ENCODE data around the gene NMRAL1.

The NMRAL1 gene

DNA sequence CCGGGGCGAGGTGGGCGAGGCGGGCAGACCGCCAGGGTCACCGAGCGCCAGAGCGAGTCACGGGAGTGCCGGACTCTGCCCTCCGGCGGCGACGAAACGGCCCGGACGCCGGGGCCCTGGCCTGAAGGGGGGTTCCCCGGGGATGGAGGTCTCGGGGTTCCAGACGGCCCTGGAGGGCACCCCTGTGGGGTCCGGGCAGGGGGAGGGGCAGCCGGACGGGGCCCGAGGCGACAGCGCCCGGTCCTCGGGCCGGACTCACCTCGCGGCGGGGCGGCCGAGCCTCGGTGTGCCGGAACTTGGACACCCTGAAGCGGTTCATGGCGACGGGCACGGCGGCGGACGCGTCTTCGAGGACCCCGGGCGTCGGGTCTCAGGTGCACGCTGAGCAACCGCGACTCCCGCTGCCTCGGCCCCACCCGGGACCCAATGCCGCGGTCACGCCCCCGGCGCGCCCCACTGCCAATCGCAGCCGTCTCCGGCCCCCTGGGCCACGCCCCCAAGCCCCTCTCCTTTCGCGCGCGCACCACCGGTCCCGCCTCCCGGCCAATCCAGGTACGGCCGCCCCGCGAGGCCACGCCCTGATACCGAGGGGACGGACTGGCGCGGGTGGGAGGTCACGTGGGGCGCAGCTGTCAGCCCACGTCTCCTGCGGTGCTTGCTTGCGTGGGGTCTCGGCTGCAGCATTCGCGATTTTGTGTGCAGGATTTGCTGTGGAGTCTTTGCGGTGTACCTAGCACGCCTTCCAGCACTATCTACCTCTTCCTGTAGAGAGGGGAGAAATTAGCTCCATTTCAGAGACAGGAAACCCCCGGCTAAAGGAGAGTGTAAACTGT lies 58.0 kb downstream of the NMRAL1 start, which contains the start of gene CORO7 (continued):
- TF ChIP-seq, protein P1, sequence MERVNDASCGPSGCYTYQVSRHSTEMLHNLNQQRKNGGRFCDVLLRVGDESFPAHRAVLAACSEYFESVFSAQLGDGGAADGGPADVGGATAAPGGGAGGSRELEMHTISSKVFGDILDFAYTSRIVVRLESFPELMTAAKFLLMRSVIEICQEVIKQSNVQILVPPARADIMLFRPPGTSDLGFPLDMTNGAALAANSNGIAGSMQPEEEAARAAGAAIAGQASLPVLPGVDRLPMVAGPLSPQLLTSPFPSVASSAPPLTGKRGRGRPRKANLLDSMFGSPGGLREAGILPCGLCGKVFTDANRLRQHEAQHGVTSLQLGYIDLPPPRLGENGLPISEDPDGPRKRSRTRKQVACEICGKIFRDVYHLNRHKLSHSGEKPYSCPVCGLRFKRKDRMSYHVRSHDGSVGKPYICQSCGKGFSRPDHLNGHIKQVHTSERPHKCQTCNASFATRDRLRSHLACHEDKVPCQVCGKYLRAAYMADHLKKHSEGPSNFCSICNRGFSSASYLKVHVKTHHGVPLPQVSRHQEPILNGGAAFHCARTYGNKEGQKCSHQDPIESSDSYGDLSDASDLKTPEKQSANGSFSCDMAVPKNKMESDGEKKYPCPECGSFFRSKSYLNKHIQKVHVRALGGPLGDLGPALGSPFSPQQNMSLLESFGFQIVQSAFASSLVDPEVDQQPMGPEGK (tag by site-specific recombination; IDR thresholded peaks at IDR 0.05) = peak; percentile 69
- no peak for TF ChIP-seq ZNF626 (tag by site-specific recombination; IDR thresholded peaks at IDR 0.05)
- no peak for TF ChIP-seq ZNF664 (tag by site-specific recombination; IDR thresholded peaks at IDR 0.05)
- peak; percentile 92 for TF ChIP-seq GLIS2 (tag by site-specific recombination; IDR thresholded peaks at IDR 0.05)
- TF ChIP-seq ZIC2 (tag by site-specific recombination; IDR thresholded peaks at IDR 0.05) = peak; percentile 89
- peak; percentile 91 for TF ChIP-seq SP3 (tag by site-specific recombination; IDR thresholded peaks at IDR 0.05)
- no peak for TF ChIP-seq OVOL3 (tag by site-specific recombination; IDR thresholded peaks at IDR 0.05)
- TF ChIP-seq, protein P2, sequence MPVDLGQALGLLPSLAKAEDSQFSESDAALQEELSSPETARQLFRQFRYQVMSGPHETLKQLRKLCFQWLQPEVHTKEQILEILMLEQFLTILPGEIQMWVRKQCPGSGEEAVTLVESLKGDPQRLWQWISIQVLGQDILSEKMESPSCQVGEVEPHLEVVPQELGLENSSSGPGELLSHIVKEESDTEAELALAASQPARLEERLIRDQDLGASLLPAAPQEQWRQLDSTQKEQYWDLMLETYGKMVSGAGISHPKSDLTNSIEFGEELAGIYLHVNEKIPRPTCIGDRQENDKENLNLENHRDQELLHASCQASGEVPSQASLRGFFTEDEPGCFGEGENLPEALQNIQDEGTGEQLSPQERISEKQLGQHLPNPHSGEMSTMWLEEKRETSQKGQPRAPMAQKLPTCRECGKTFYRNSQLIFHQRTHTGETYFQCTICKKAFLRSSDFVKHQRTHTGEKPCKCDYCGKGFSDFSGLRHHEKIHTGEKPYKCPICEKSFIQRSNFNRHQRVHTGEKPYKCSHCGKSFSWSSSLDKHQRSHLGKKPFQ (tag by site-specific recombination; IDR thresholded peaks at IDR 0.05) = peak; percentile 88; the same call in 1 of the 2 replicates
- TF ChIP-seq KLF16 (tag by site-specific recombination; IDR thresholded peaks at IDR 0.05) = peak; percentile 70; the same call in 1 of the 2 replicates
- no peak for TF ChIP-seq PRDM1 (tag by site-specific recombination; IDR thresholded peaks at IDR 0.05)
- TF ChIP-seq KLF10 (tag by site-specific recombination; IDR thresholded peaks at IDR 0.05) = peak; percentile 73
- TF ChIP-seq, protein P3, sequence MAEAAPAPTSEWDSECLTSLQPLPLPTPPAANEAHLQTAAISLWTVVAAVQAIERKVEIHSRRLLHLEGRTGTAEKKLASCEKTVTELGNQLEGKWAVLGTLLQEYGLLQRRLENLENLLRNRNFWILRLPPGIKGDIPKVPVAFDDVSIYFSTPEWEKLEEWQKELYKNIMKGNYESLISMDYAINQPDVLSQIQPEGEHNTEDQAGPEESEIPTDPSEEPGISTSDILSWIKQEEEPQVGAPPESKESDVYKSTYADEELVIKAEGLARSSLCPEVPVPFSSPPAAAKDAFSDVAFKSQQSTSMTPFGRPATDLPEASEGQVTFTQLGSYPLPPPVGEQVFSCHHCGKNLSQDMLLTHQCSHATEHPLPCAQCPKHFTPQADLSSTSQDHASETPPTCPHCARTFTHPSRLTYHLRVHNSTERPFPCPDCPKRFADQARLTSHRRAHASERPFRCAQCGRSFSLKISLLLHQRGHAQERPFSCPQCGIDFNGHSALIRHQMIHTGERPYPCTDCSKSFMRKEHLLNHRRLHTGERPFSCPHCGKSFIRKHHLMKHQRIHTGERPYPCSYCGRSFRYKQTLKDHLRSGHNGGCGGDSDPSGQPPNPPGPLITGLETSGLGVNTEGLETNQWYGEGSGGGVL (tag by site-specific recombination; IDR thresholded peaks at IDR 0.05) = 0 out of 2 replicates have a peak, but pooled peaks have one; percentile 3
- peak; percentile 95 for TF ChIP-seq ZFHX2 (tag by site-specific recombination; conservative IDR thresholded peaks at IDR 0.05)
- TF ChIP-seq ZNF785 (tag by site-specific recombination; IDR thresholded peaks at IDR 0.05) = 0 out of 2 replicates have a peak, but pooled peaks have one; percentile 31
- TF ChIP-seq, protein P4, sequence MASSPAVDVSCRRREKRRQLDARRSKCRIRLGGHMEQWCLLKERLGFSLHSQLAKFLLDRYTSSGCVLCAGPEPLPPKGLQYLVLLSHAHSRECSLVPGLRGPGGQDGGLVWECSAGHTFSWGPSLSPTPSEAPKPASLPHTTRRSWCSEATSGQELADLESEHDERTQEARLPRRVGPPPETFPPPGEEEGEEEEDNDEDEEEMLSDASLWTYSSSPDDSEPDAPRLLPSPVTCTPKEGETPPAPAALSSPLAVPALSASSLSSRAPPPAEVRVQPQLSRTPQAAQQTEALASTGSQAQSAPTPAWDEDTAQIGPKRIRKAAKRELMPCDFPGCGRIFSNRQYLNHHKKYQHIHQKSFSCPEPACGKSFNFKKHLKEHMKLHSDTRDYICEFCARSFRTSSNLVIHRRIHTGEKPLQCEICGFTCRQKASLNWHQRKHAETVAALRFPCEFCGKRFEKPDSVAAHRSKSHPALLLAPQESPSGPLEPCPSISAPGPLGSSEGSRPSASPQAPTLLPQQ (tag by site-specific recombination; IDR thresholded peaks at IDR 0.05) = peak; percentile 91
- TF ChIP-seq, protein P5, sequence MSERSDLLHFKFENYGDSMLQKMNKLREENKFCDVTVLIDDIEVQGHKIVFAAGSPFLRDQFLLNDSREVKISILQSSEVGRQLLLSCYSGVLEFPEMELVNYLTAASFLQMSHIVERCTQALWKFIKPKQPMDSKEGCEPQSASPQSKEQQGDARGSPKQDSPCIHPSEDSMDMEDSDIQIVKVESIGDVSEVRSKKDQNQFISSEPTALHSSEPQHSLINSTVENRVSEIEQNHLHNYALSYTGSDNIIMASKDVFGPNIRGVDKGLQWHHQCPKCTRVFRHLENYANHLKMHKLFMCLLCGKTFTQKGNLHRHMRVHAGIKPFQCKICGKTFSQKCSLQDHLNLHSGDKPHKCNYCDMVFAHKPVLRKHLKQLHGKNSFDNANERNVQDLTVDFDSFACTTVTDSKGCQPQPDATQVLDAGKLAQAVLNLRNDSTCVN (tag by site-specific recombination; optimal IDR thresholded peaks at IDR 0.05) = peak; percentile 96
- TF ChIP-seq, protein P6, sequence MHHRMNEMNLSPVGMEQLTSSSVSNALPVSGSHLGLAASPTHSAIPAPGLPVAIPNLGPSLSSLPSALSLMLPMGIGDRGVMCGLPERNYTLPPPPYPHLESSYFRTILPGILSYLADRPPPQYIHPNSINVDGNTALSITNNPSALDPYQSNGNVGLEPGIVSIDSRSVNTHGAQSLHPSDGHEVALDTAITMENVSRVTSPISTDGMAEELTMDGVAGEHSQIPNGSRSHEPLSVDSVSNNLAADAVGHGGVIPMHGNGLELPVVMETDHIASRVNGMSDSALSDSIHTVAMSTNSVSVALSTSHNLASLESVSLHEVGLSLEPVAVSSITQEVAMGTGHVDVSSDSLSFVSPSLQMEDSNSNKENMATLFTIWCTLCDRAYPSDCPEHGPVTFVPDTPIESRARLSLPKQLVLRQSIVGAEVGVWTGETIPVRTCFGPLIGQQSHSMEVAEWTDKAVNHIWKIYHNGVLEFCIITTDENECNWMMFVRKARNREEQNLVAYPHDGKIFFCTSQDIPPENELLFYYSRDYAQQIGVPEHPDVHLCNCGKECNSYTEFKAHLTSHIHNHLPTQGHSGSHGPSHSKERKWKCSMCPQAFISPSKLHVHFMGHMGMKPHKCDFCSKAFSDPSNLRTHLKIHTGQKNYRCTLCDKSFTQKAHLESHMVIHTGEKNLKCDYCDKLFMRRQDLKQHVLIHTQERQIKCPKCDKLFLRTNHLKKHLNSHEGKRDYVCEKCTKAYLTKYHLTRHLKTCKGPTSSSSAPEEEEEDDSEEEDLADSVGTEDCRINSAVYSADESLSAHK (tag by site-specific recombination; IDR thresholded peaks at IDR 0.05) = no peak
- TF ChIP-seq ZNF155 (tag by site-specific recombination; IDR thresholded peaks at IDR 0.05) = no peak
- TF ChIP-seq ZNF777 (tag by site-specific recombination; IDR thresholded peaks at IDR 0.05; ENCODE audit: borderline replicate concordance) = peak; percentile 60; the same call in 1 of the 2 replicates
- peak; percentile 87 for TF ChIP-seq EGR2 (tag by site-specific recombination; IDR thresholded peaks at IDR 0.05; ENCODE audit: low read depth)
- peak; percentile 66; the same call in 1 of the 2 replicates for TF ChIP-seq KLF8 (tag by site-specific recombination; IDR thresholded peaks at IDR 0.05)
- TF ChIP-seq KLF9 (tag by site-specific recombination; IDR thresholded peaks at IDR 0.05; ENCODE audit: low read depth) = peak; percentile 94
- no peak for TF ChIP-seq ZNF280C (tag by site-specific recombination; IDR thresholded peaks at IDR 0.05)
- TF ChIP-seq ZBTB21 (tag by site-specific recombination; IDR thresholded peaks at IDR 0.05) = no peak

All from HEK293 (cell line).